HEK293 (cell line): ENCODE data around the gene PIP5K1B.

Experiments
- CTCF ChIA-PET: fragments of 350-600 bp; formaldehyde crosslinking; extraction: SDS; loops from one replicate; lab custom pipeline; 2021; ENCODE audit warnings: antibody characterized with exemption; lab: Yijun Ruan, JAX
- POLR2A ChIA-PET: fragments of 300-600 bp; formaldehyde crosslinking; extraction: SDS; loops from one replicate; lab custom pipeline; 2020; ENCODE audit warnings: antibody characterized with exemption, inconsistent platforms; lab: Yijun Ruan, JAX
- H3K27ac ChIP-seq: fragments of 200-500 bp; sonication (Bioruptor generic); 2 replicates; pipeline ENCODE4 v1.5.1; 2014; ENCODE audit warnings: low read depth, low read length, control low read depth, inconsistent platforms; ENCODE audit errors: extremely low read depth
- H3K36me3 ChIP-seq, 2 experiments: fragments of 200-500 bp in 1 of 2; sonication (Bioruptor generic) in 1 of 2; 1 replicate in 1 of 2; 2 replicates in 1 of 2; pipeline ENCODE4 v1.5.1; 2014 to 2017; ENCODE audit warnings: inconsistent platforms in 2 of 2, low read length in 2 of 2; ENCODE audit not compliant: control insufficient read depth in 2 of 2, insufficient read depth in 1 of 2
- H3K4me1 ChIP-seq: fragments of 200-500 bp; sonication (Bioruptor generic); 2 replicates; pipeline ENCODE4 v1.5.1; 2014; ENCODE audit warnings: mild to moderate bottlenecking, low read length, inconsistent platforms; ENCODE audit not compliant: control insufficient read depth, insufficient read depth
- H3K4me3 ChIP-seq: 2 replicates; pipeline ENCODE4 v1.5.1; 2011; ENCODE audit warnings: low read depth, mild to moderate bottlenecking, control low read depth, low read length, moderate library complexity
- H3K9me3 ChIP-seq: fragments of 200-500 bp; sonication (Bioruptor generic); 2 replicates; pipeline ENCODE4 v1.5.1; 2014; ENCODE audit warnings: low read depth, low read length, inconsistent platforms; ENCODE audit not compliant: control insufficient read depth, insufficient read depth
- GLI2 ChIP-seq: fragments of 450-650 bp; formaldehyde crosslinking; IDR thresholded peaks from 2 replicates; pipeline ENCODE4; 2017; ENCODE audit warnings: missing biosample characterization, missing genetic modification characterization, low read depth, borderline replicate concordance
- GLI4 ChIP-seq: fragments of 450-650 bp; formaldehyde crosslinking; IDR thresholded peaks from 2 replicates; pipeline ENCODE4 v1.5.1; 2016; ENCODE audit warnings: missing biosample characterization, missing genetic modification characterization
- MZF1 ChIP-seq: fragments of 450-650 bp; formaldehyde crosslinking; IDR thresholded peaks from 2 replicates; pipeline ENCODE4 v1.5.1; 2017; ENCODE audit warnings: missing biosample characterization, missing genetic modification characterization, borderline replicate concordance
- YY1 ChIP-seq: fragments of 450-650 bp; formaldehyde crosslinking; IDR thresholded peaks from 2 replicates; pipeline ENCODE4 v1.5.1; 2018; ENCODE audit warnings: missing biosample characterization, missing genetic modification characterization
- ZBTB20 ChIP-seq: fragments of 450-650 bp; formaldehyde crosslinking; IDR thresholded peaks from 2 replicates; pipeline ENCODE4 v1.5.1; 2016; ENCODE audit warnings: missing biosample characterization, missing genetic modification characterization
- ZBTB26 ChIP-seq: fragments of 450-650 bp; formaldehyde crosslinking; optimal IDR thresholded peaks from 2 replicates; pipeline ENCODE3; 2016; ENCODE audit warnings: missing biosample characterization, mild to moderate bottlenecking, missing genetic modification characterization
- ZNF214 ChIP-seq: fragments of 450-650 bp; formaldehyde crosslinking; IDR thresholded peaks from 2 replicates; pipeline ENCODE4 v1.5.1; 2017; ENCODE audit warnings: missing biosample characterization, mild to moderate bottlenecking, missing genetic modification characterization, borderline replicate concordance
- ZNF324 ChIP-seq: fragments of 450-650 bp; formaldehyde crosslinking; IDR thresholded peaks from 2 replicates; pipeline ENCODE4 v1.5.1; 2016; ENCODE audit warnings: missing biosample characterization, missing genetic modification characterization
- ZNF335 ChIP-seq: fragments of 450-650 bp; formaldehyde crosslinking; conservative IDR thresholded peaks from 2 replicates; pipeline ENCODE4 v1.5.1; 2016; ENCODE audit warnings: missing biosample characterization, missing genetic modification characterization
- ZNF394 ChIP-seq: fragments of 450-650 bp; formaldehyde crosslinking; IDR thresholded peaks from 2 replicates; pipeline ENCODE4 v1.5.1; 2016; ENCODE audit warnings: missing biosample characterization, missing genetic modification characterization, mild to moderate bottlenecking, moderate library complexity, borderline replicate concordance
- ZNF48 ChIP-seq: fragments of 450-650 bp; formaldehyde crosslinking; IDR thresholded peaks from 2 replicates; pipeline ENCODE4 v1.5.1; 2016; ENCODE audit warnings: missing biosample characterization, missing genetic modification characterization
- ZNF585B ChIP-seq: fragments of 450-650 bp; formaldehyde crosslinking; IDR thresholded peaks from 2 replicates; pipeline ENCODE4 v1.5.1; 2016; ENCODE audit warnings: missing biosample characterization, missing genetic modification characterization
- ZNF692 ChIP-seq: fragments of 450-650 bp; formaldehyde crosslinking; IDR thresholded peaks from 2 replicates; pipeline ENCODE4 v1.5.1; 2016; ENCODE audit warnings: missing biosample characterization, missing genetic modification characterization
- ZNF768 ChIP-seq: fragments of 450-650 bp; formaldehyde crosslinking; IDR thresholded peaks from 2 replicates; pipeline ENCODE4 v1.5.1; 2018; ENCODE audit warnings: missing biosample characterization, mild to moderate bottlenecking, missing genetic modification characterization
- ZSCAN23 ChIP-seq: fragments of 450-650 bp; formaldehyde crosslinking; IDR thresholded peaks from 2 replicates; pipeline ENCODE4 v1.5.1; 2016; ENCODE audit warnings: missing biosample characterization, missing genetic modification characterization
- ZSCAN4 ChIP-seq: fragments of 450-650 bp; formaldehyde crosslinking; IDR thresholded peaks from 2 replicates; pipeline ENCODE4 v1.5.1; 2017; ENCODE audit warnings: missing biosample characterization, missing genetic modification characterization
- TF ChIP-seq, protein P1 (sequence below): fragments of 450-650 bp; formaldehyde crosslinking; IDR thresholded peaks from 2 replicates; pipeline ENCODE4 v1.5.1; 2016; ENCODE audit warnings: missing biosample characterization, missing genetic modification characterization
- TF ChIP-seq, protein P2 (sequence below): fragments of 450-650 bp; formaldehyde crosslinking; IDR thresholded peaks from 2 replicates; pipeline ENCODE4 v1.5.1; 2016; ENCODE audit warnings: missing biosample characterization, missing genetic modification characterization
- TF ChIP-seq, protein P3 (sequence below): fragments of 450-650 bp; formaldehyde crosslinking; IDR thresholded peaks from 2 replicates; pipeline ENCODE4 v1.5.1; 2016; ENCODE audit warnings: missing biosample characterization, missing genetic modification characterization

The PIP5K1B gene

DNA sequence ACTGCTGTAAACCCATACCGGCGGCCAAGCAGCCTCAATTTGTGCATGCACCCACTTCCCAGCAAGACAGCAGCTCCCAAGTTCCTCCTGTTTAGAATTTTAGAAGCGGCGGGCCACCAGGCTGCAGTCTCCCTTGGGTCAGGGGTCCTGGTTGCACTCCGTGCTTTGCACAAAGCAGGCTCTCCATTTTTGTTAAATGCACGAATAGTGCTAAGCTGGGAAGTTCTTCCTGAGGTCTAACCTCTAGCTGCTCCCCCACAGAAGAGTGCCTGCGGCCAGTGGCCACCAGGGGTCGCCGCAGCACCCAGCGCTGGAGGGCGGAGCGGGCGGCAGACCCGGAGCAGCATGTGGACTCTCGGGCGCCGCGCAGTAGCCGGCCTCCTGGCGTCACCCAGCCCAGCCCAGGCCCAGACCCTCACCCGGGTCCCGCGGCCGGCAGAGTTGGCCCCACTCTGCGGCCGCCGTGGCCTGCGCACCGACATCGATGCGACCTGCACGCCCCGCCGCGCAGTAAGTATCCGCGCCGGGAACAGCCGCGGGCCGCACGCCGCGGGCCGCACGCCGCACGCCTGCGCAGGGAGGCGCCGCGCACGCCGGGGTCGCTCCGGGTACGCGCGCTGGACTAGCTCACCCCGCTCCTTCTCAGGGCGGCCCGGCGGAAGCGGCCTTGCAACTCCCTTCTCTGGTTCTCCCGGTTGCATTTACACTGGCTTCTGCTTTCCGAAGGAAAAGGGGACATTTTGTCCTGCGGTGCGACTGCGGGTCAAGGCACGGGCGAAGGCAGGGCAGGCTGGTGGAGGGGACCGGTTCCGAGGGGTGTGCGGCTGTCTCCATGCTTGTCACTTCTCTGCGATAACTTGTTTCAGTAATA lies 330.6 kb downstream of the PIP5K1B start, which contains the start of gene FXN (continued):
- TF ChIP-seq, protein P1, sequence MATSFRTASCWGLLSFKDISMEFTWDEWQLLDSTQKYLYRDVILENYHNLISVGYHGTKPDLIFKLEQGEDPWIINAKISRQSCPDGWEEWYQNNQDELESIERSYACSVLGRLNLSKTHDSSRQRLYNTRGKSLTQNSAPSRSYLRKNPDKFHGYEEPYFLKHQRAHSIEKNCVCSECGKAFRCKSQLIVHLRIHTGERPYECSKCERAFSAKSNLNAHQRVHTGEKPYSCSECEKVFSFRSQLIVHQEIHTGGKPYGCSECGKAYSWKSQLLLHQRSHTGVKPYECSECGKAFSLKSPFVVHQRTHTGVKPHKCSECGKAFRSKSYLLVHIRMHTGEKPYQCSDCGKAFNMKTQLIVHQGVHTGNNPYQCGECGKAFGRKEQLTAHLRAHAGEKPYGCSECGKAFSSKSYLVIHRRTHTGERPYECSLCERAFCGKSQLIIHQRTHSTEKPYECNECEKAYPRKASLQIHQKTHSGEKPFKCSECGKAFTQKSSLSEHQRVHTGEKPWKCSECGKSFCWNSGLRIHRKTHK: no peak
- TF ChIP-seq ZNF692 (peak; percentile 23; the same call in 1 of the 2 replicates), ZNF324 (tag by site-specific recombination) (0 out of 2 replicates have a peak, but pooled peaks have one; percentile 27), ZBTB26 (tag by site-specific recombination) (peak; percentile 67), ZSCAN4 (tag by site-specific recombination) (no peak)

DNA sequence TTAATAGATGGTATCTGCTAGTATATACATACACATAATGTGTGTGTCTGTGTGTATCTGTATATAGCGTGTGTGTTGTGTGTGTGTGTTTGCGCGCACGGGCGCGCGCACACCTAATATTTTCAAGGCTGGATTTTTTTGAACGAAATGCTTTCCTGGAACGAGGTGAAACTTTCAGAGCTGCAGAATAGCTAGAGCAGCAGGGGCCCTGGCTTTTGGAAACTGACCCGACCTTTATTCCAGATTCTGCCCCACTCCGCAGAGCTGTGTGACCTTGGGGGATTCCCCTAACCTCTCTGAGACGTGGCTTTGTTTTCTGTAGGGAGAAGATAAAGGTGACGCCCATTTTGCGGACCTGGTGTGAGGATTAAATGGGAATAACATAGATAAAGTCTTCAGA lies 331.3 kb downstream of the PIP5K1B start:
- peak overlapping the region; percentile 54; the same call in 1 of the 2 replicates for H3K27ac ChIP-seq
- H3K36me3 ChIP-seq: no peaks in the 10 kb centered on the region; a peak in 1 of 3 replicates
- H3K4me1 ChIP-seq: no peaks in the 10 kb centered on the region
- H3K4me3 ChIP-seq: peak overlapping the region; percentile 80
- TF ChIP-seq ZNF768 (tag by site-specific recombination) (peak; percentile 78; the same call in 1 of the 2 replicates), GLI2 (tag by site-specific recombination) (no peak), ZNF335 (tag by site-specific recombination) (0 out of 2 replicates have a peak, but pooled peaks have one; percentile 24), ZBTB20 (tag by site-specific recombination) (no peak), ZSCAN23 (tag by site-specific recombination) (no peak), ZNF48 (tag by site-specific recombination) (no peak), YY1 (tag by site-specific recombination) (no peak)
- H3K9me3 ChIP-seq: no peaks in the 10 kb centered on the region
- ChIA-PET POLR2A (interaction anchor here (1.0 kb wide), 1 partner anchor 157 kb away, joined by 3 read pairs; no protein-coding TSS in a partner anchor), CTCF (interaction anchor here (0.6 to 2.0 kb wide), 15 partner anchors 11 to 603 kb away, joined by 3 to 10 read pairs (median 4); no protein-coding TSS in a partner anchor)

GRCh38 chr9:69036799-69037198 lies 331.8 kb downstream of the PIP5K1B start:
- Histone ChIP-seq H3K9me3 (no peaks in the 10 kb centered on the region), H3K4me1 (no peaks in the 10 kb centered on the region), H3K4me3 (peak overlapping the region; percentile 80), H3K36me3 (no peaks in the 10 kb centered on the region; a peak in 1 of 3 replicates), H3K27ac (no peak overlapping the region)
- ChIA-PET POLR2A (no interaction called here), CTCF (interaction anchor here (0.7 to 2.0 kb wide), 7 partner anchors 13 to 406 kb away, joined by 3 to 10 read pairs (median 4); no protein-coding TSS in a partner anchor)
- TF ChIP-seq GLI4 (tag by site-specific recombination): no peak
- TF ChIP-seq, protein P2, sequence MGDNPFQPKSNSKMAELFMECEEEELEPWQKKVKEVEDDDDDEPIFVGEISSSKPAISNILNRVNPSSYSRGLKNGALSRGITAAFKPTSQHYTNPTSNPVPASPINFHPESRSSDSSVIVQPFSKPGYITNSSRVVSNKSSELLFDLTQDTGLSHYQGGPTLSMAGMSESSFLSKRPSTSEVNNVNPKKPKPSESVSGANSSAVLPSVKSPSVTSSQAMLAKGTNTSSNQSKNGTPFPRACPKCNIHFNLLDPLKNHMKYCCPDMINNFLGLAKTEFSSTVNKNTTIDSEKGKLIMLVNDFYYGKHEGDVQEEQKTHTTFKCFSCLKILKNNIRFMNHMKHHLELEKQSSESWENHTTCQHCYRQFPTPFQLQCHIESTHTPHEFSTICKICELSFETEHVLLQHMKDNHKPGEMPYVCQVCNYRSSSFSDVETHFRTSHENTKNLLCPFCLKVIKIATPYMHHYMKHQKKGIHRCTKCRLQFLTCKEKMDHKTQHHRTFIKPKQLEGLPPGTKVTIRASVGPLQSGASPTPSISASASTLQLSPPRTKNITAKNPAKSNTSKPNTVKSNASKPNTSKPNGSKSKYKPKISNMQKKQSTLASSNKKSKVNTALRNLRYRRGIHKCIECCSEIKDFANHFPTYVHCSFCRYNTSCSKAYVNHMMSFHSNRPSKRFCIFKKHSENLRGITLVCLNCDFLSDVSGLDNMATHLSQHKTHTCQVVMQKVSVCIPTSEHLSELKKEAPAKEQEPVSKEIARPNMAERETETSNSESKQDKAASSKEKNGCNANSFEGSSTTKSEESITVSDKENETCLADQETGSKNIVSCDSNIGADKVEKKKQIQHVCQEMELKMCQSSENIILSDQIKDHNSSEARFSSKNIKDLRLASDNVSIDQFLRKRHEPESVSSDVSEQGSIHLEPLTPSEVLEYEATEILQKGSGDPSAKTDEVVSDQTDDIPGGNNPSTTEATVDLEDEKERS: no peak
- TF ChIP-seq ZNF214 (tag by site-specific recombination): no peak
- no peak for TF ChIP-seq MZF1 (tag by site-specific recombination)
- TF ChIP-seq, protein P3, sequence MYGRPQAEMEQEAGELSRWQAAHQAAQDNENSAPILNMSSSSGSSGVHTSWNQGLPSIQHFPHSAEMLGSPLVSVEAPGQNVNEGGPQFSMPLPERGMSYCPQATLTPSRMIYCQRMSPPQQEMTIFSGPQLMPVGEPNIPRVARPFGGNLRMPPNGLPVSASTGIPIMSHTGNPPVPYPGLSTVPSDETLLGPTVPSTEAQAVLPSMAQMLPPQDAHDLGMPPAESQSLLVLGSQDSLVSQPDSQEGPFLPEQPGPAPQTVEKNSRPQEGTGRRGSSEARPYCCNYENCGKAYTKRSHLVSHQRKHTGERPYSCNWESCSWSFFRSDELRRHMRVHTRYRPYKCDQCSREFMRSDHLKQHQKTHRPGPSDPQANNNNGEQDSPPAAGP (tag by site-specific recombination): no peak
- no peak for TF ChIP-seq ZNF585B (tag by site-specific recombination)
- no peak for TF ChIP-seq ZNF335 (tag by site-specific recombination)
- no peak for TF ChIP-seq ZNF394 (tag by site-specific recombination)
